IMR-90 (cell line): ENCODE results near the gene TMEM218. TPM values are rescaled to one million over a fixed set of nuclear protein-coding genes. Genes with fewer than 3 reads are reported as not detected.

Experiments used
- ATAC-seq: fragments of 200-7000 bp; cut with Tn5 transposase; 2 replicates; pipeline ENCODE4 v1.9.1; 2020; ENCODE audit warnings: low read depth, mild to moderate bottlenecking, moderate library complexity
- Bru-seq: library from RNA; stranded (reverse); fragments of 400-500 nt; gene quantifications from one replicate; lab custom pipeline; 2021; lab: Mats Ljungman, UMichigan
- BruChase-seq, 2 experiments: library from RNA; stranded (reverse); fragments of 400-500 nt; gene quantifications; one replicate each; lab custom pipeline; 2021; lab: Mats Ljungman, UMichigan
- BruUV-seq: library from RNA; stranded (reverse); fragments of 400-500 nt; replicated peaks from 2 replicates; lab custom pipeline; 2021; lab: Mats Ljungman, UMichigan
- CTCF ChIA-PET: fragments of 300-600 bp; formaldehyde crosslinking; extraction: SDS; loops from one replicate; lab custom pipeline; 2021; ENCODE audit warnings: antibody characterized with exemption; lab: Yijun Ruan, JAX
- POLR2A ChIA-PET: fragments of 300-600 bp; sonication (Branson Sonifier 250); formaldehyde crosslinking; loops from one replicate; lab custom pipeline; 2022; ENCODE audit warnings: antibody characterized with exemption; ENCODE audit not compliant: unreplicated experiment; lab: Charles Lee
- DNase-seq: peaks from one replicate; pipeline ENCODE4 v3.0.0; 2013
- H2AFZ ChIP-seq: replicated peaks from 2 replicates; pipeline ENCODE3; 2013; ENCODE audit warnings: low read length, mild to moderate bottlenecking; ENCODE audit not compliant: poor library complexity
- H2AK5ac ChIP-seq: 2 replicates; pipeline ENCODE4 v1.6.1; 2013; ENCODE audit warnings: low read depth, low read length, inconsistent platforms
- H2AK9ac ChIP-seq: replicated peaks from 2 replicates; pipeline ENCODE3; 2013; ENCODE audit warnings: mild to moderate bottlenecking, low read depth, low read length, moderate library complexity; ENCODE audit not compliant: poor library complexity
- H2BK120ac ChIP-seq: 2 replicates; pipeline ENCODE4 v1.6.1; 2013; ENCODE audit warnings: low read depth, low read length, inconsistent platforms
- H2BK15ac ChIP-seq: 3 replicates; pipeline ENCODE4 v1.6.1; 2013; ENCODE audit warnings: low read depth, low read length, inconsistent platforms
- H2BK20ac ChIP-seq: 2 replicates; pipeline ENCODE4 v1.6.1; 2013; ENCODE audit warnings: low read depth, mild to moderate bottlenecking, inconsistent platforms, low read length, moderate library complexity
- H2BK5ac ChIP-seq: 2 replicates; pipeline ENCODE4 v1.6.1; 2013; ENCODE audit warnings: mild to moderate bottlenecking, low read depth, low read length, inconsistent platforms; ENCODE audit not compliant: poor library complexity, severe bottlenecking
- H3K14ac ChIP-seq: replicated peaks from 2 replicates; pipeline ENCODE4 v1.6.1; 2013; ENCODE audit warnings: low read depth, low read length, inconsistent platforms
- H3K18ac ChIP-seq: 2 replicates; pipeline ENCODE4 v1.6.1; 2013; ENCODE audit warnings: low read depth, low read length, control low read depth
- H3K23ac ChIP-seq: 2 replicates; pipeline ENCODE4 v1.6.1; 2013; ENCODE audit warnings: low read depth, low read length, inconsistent platforms
- H3K27ac ChIP-seq: 2 replicates; pipeline ENCODE4 v1.5.1; 2013; ENCODE audit warnings: mild to moderate bottlenecking, control low read depth, low read length; ENCODE audit not compliant: insufficient read depth
- H3K27me3 ChIP-seq: 2 replicates; pipeline ENCODE4 v1.6.1; 2013; ENCODE audit warnings: low read length; ENCODE audit not compliant: control insufficient read depth, insufficient read depth
- H3K36me3 ChIP-seq: 2 replicates; pipeline ENCODE4 v1.6.1; 2013; ENCODE audit warnings: low read length, mixed read lengths; ENCODE audit not compliant: control insufficient read depth, insufficient read depth
- H3K4ac ChIP-seq: 2 replicates; pipeline ENCODE4 v1.6.1; 2013; ENCODE audit warnings: low read depth, low read length, inconsistent platforms
- H3K4me1 ChIP-seq: 2 replicates; pipeline ENCODE4 v1.6.1; 2013; ENCODE audit warnings: low read length, mixed read lengths; ENCODE audit not compliant: control insufficient read depth, insufficient read depth
- H3K4me2 ChIP-seq: 2 replicates; pipeline ENCODE4 v1.6.1; 2013; ENCODE audit warnings: low read depth, mild to moderate bottlenecking, control low read depth, low read length, moderate library complexity
- H3K4me3 ChIP-seq: 2 replicates; pipeline ENCODE4 v1.5.1; 2013; ENCODE audit warnings: low read depth, mild to moderate bottlenecking, control low read depth, low read length, moderate library complexity; ENCODE audit not compliant: insufficient read depth
- H3K56ac ChIP-seq: 2 replicates; pipeline ENCODE4 v1.6.1; 2013; ENCODE audit warnings: low read length, inconsistent platforms; ENCODE audit not compliant: insufficient read depth; ENCODE audit errors: extremely low read depth
- H3K79me1 ChIP-seq, 2 experiments: 2 replicates each; pipeline ENCODE4 v1.6.1; 2013; ENCODE audit warnings: low read length in 2 of 2, inconsistent platforms in 1 of 2, low read depth in 1 of 2
- H3K9ac ChIP-seq: 2 replicates; pipeline ENCODE4 v1.6.1; 2013; ENCODE audit warnings: low read depth, low read length, control low read depth
- H3K9me1 ChIP-seq: 2 replicates; pipeline ENCODE4 v1.6.1; 2013; ENCODE audit warnings: low read length, inconsistent platforms; ENCODE audit not compliant: insufficient read depth
- H3K9me3 ChIP-seq: 2 replicates; pipeline ENCODE4 v1.6.1; 2013; ENCODE audit warnings: low read length; ENCODE audit not compliant: control insufficient read depth, insufficient read depth
- H4K20me1 ChIP-seq: 2 replicates; pipeline ENCODE4 v1.6.1; 2013; ENCODE audit warnings: low read length, inconsistent platforms; ENCODE audit not compliant: insufficient read depth
- H4K5ac ChIP-seq: 2 replicates; pipeline ENCODE4 v1.6.1; 2013; ENCODE audit warnings: mild to moderate bottlenecking, low read depth, low read length, control low read depth
- H4K8ac ChIP-seq, 2 experiments: 2 replicates each; pipeline ENCODE4 v1.6.1; 2013; ENCODE audit warnings: low read depth in 2 of 2, low read length in 2 of 2, control low read depth in 1 of 2, inconsistent platforms in 1 of 2
- H4K91ac ChIP-seq: 2 replicates; pipeline ENCODE4 v1.6.1; 2013; ENCODE audit warnings: low read depth, low read length, inconsistent platforms; ENCODE audit not compliant: insufficient read depth
- BHLHE40 ChIP-seq: fragments of 150-350 bp; IDR thresholded peaks from 2 replicates; pipeline ENCODE4 v1.6.1; 2016; ENCODE audit warnings: mild to moderate bottlenecking, low read depth, low read length
- CEBPB ChIP-seq: IDR thresholded peaks from 2 replicates; pipeline ENCODE4 v1.6.1; 2012; ENCODE audit warnings: low read depth, low read length, improper control_type of control experiment
- CTCF ChIP-seq: conservative IDR thresholded peaks from 2 replicates; pipeline ENCODE4 v1.5.1; 2012; ENCODE audit warnings: mild to moderate bottlenecking, low read depth, low read length, improper control_type of control experiment
- FOS ChIP-seq: fragments of 150-350 bp; IDR thresholded peaks from 2 replicates; pipeline ENCODE4 v1.6.1; 2016; ENCODE audit warnings: low read depth, low read length
- MAFK ChIP-seq: IDR thresholded peaks from 2 replicates; pipeline ENCODE4 v1.6.1; 2012; ENCODE audit warnings: low read depth, low read length, improper control_type of control experiment
- MAZ ChIP-seq: IDR thresholded peaks from 2 replicates; pipeline ENCODE4 v1.6.1; 2012; ENCODE audit warnings: low read depth, mild to moderate bottlenecking, low read length, improper control_type of control experiment, moderate library complexity, borderline replicate concordance
- NFE2L2 ChIP-seq: fragments of 150-350 bp; IDR thresholded peaks from 2 replicates; pipeline ENCODE4 v1.6.1; 2016; ENCODE audit warnings: low read depth, mild to moderate bottlenecking, low read length
- RFX5 ChIP-seq: IDR thresholded peaks from 2 replicates; pipeline ENCODE4 v1.8.0; 2012; ENCODE audit warnings: low read depth, mild to moderate bottlenecking, low read length, moderate library complexity
- WGBS, 2 experiments: methylation state at CpG; one replicate each; pipeline versions ENCODE4 v1.1.5 to v1.1.7; 2013; ENCODE audit warnings: missing lambda C conversion rate in 2 of 2; ENCODE audit not compliant: insufficient read length in 1 of 2; ENCODE audit errors: extremely low coverage in 2 of 2; 5-methylcytosine and 5-hydroxymethylcytosine counted together
- dilution Hi-C: fragments of 300-500 bp; cut with HindIII; formaldehyde crosslinking; loops from one replicate; pipeline ENCODE4 v1.14.3; 2018; ENCODE audit warnings: low sequenced_read_pairs; ENCODE audit not compliant: unreplicated experiment
- in situ Hi-C: fragments of 300-500 bp; cut with MboI; formaldehyde crosslinking; loops from 3 replicates; pipeline ENCODE4 v1.14.3; 2019; ENCODE audit warnings: low sequenced_read_pairs, inconsistent platforms, mixed read lengths
- intact Hi-C: fragments of 100-400 bp; cut with micrococcal nuclease; formaldehyde crosslinking; loops from 2 replicates; pipeline ENCODE4 v1.10.0; 2022
- long read RNA-seq: library from polyadenylated mRNA; unstranded; transcript quantifications from one replicate; pipeline ENCODE4 v2.0.0, GENCODE V29; 2021; ENCODE audit not compliant: unreplicated experiment
- polyA plus RNA-seq, 3 experiments: library from polyadenylated mRNA; depleted of rRNA; stranded (reverse); fragments of >200 nt; gene quantifications; 2 replicates each; pipeline ENCODE4 v1.2.3, GENCODE V29; 2012; ENCODE audit warnings: low replicate concordance in 1 of 3
- total RNA-seq: library from RNA; depleted of rRNA; stranded (reverse); fragments of >200 nt; gene quantifications from 2 replicates; pipeline ENCODE4 v1.2.3, GENCODE V29; 2012; rRNA removed

The TMEM218 gene
- total RNA-seq (19.4 and 24.4 TPM in 2 replicates), polyA plus RNA-seq (2012; rRNA removed) (17.7 and 23.0 TPM in 2 replicates), Bru-seq, nascent RNA (percentile 47 among the genes with signal in this experiment), BruChase-seq, experiment 1, labeled RNA remaining after a 6-hour chase (percentile 45 among the genes with signal in this experiment), BruChase-seq, experiment 2, labeled RNA remaining after a 2-hour chase (percentile 52 among the genes with signal in this experiment)
- polyA plus RNA-seq (2012; cell fraction: cytosol; rRNA removed): 22.3 and 22.4 TPM in 2 replicates
- 16.7 and 47.5 TPM in 2 replicates for polyA plus RNA-seq (2012; cell fraction: nucleus; rRNA removed; ENCODE audit: low replicate concordance)
- long read RNA-seq, partial matches to known transcripts: 0 of 13 reads
- long read RNA-seq, other reads (novel, unspliced or antisense): 11 of 13 reads

GRCh38 chr11:125111343-125112207 lies at the start of gene TMEM218:
TMEM218 (minus strand) TSS chr11:125111626; CDS start chr11:125102241, 9,385 bp downstream.
- WGBS, 2 experiments: 8% methylated on average over 16 of the region's 49 CpGs; no CpG with 5 or more reads in 1 of the 2 experiments
- DNase-seq: peak; percentile 99
- Histone ChIP-seq H3K4me1 (peaks cover 7% of the 10 kb centered on the region), H2BK5ac (peak within 1 kb of the TSS; percentile 33), H2AK9ac (peak within 1 kb of the TSS; percentile 83), H3K4me2 (peak within 1 kb of the TSS; percentile 78), H4K8ac (peak within 1 kb of the TSS; percentile 93 to 98), H2AFZ (peak within 1 kb of the TSS; percentile 95), H3K9me3 (no peaks in the 10 kb centered on the region), H3K23ac (peak within 1 kb of the TSS; percentile 73), H3K79me1 (peaks cover 3 to 16% of the 10 kb centered on the region in 2 experiments; a peak in 2 of 4 replicates), H3K4ac (peak within 1 kb of the TSS; percentile 86), H2BK120ac (peak within 1 kb of the TSS; percentile 15), H4K5ac (peak within 1 kb of the TSS; percentile 98), H3K18ac (peak within 1 kb of the TSS; percentile 26), H3K9me1 (no peaks in the 10 kb centered on the region; the same call in 1 of the 2 replicates), H4K20me1 (no peaks in the 10 kb centered on the region), H3K56ac (peak within 1 kb of the TSS; percentile 65; the same call in 1 of the 2 replicates), H3K36me3 (no peaks in the 10 kb centered on the region), H3K4me3 (peak within 1 kb of the TSS; percentile 73), H2BK15ac (no peak within 1 kb of the TSS; the same call in 2 of the 3 replicates), H4K91ac (peak within 1 kb of the TSS; percentile 80), H3K27ac (peak within 1 kb of the TSS; percentile 62), H3K9ac (peak within 1 kb of the TSS; percentile 79), H2AK5ac (peak within 1 kb of the TSS; percentile 56), H2BK20ac (no peak within 1 kb of the TSS), H3K27me3 (no peaks in the 10 kb centered on the region), H3K14ac (peak within 1 kb of the TSS; percentile 91)
- CTCF ChIA-PET: interaction anchor here (0.6 to 1.7 kb wide), 2 partner anchors 40 to 234 kb away, joined by 3 to 6 read pairs; no protein-coding TSS in a partner anchor
- TF ChIP-seq NFE2L2 (peak; percentile 69), MAFK (no peak), CEBPB (no peak), RFX5 (peak; percentile 59; the same call in 1 of the 2 replicates), CTCF (no peak), BHLHE40 (no peak), MAZ (peak; percentile 93), FOS (peak; percentile 60; the same call in 1 of the 2 replicates)
- POLR2A ChIA-PET: interaction anchor here (0.7 to 1.4 kb wide), 3 partner anchors 13 to 20 kb away, joined by 3 read pairs; no protein-coding TSS in a partner anchor
- dilution Hi-C loops: no loop called here
- intact Hi-C loops: no loop called here
- BruUV-seq: no TSS peak
- peak; percentile 99 for ATAC-seq
- in situ Hi-C loops: no loop called here
